ENCODE results near the gene MAP3K19.
A peak's percentile ranks its signal among the peaks of the same experiment; 100 is the strongest.

MAP3K19 gene

GRCh38 chr2:135004005-135004746, 43.1 kb downstream of the MAP3K19 start:
- no peaks in the 10 kb centered on the region for H3K79me2 ChIP-seq (ENCODE audit: control insufficient read depth, low read length)
- H3K4me1 ChIP-seq (ENCODE audit: control insufficient read depth, low read length): peaks cover 8% of the 10 kb centered on the region
- H3K9me2 ChIP-seq (replicated peaks; ENCODE audit: control insufficient read depth, low read length): no peaks in the 10 kb centered on the region
- no peaks in the 10 kb centered on the region for H3F3A ChIP-seq (ENCODE audit: control insufficient read depth, insufficient read depth)
- H3K36me3 ChIP-seq (ENCODE audit: control insufficient read depth, low read length): no peaks in the 10 kb centered on the region
- peaks cover 4% of the 10 kb centered on the region; the same call in 1 of the 2 replicates for H3K27me3 ChIP-seq (ENCODE audit: control insufficient read depth, low read length)
- H3K4me2 ChIP-seq (ENCODE audit: low read length): peak overlapping the region; percentile 50
- no peak overlapping the region for H3K4me3 ChIP-seq (ENCODE audit: low read length)
- H4K20me1 ChIP-seq (ENCODE audit: control insufficient read depth, insufficient read depth, low read depth, low read length): no peaks in the 10 kb centered on the region
- TF ChIP-seq CTCF (IDR thresholded peaks at IDR 0.05; ENCODE audit: low read depth, low read length, poor library complexity, severe bottlenecking): peak; percentile 96
- TF ChIP-seq EZH2phosphoT487 (IDR thresholded peaks at IDR 0.05; ENCODE audit: borderline replicate concordance, low read length): no peak
- H3K9me3 ChIP-seq (ENCODE audit: control insufficient read depth, insufficient read depth, low read length): no peaks in the 10 kb centered on the region
- no peak overlapping the region for H3K27ac ChIP-seq (ENCODE audit: low read depth, low read length)

- H3K9me2 ChIP-seq (replicated peaks; ENCODE audit: control insufficient read depth, low read length): no peaks in the 10 kb centered on the region
- no peak overlapping the region for H3K27ac ChIP-seq (ENCODE audit: low read depth, low read length)
- H3F3A ChIP-seq (ENCODE audit: control insufficient read depth, insufficient read depth): no peaks in the 10 kb centered on the region
- TF ChIP-seq CTCF (IDR thresholded peaks at IDR 0.05; ENCODE audit: low read depth, low read length, poor library complexity, severe bottlenecking) (no peak), EZH2phosphoT487 (IDR thresholded peaks at IDR 0.05; ENCODE audit: borderline replicate concordance, low read length) (no peak)
- peaks cover 8% of the 10 kb centered on the region for H3K4me1 ChIP-seq (ENCODE audit: control insufficient read depth, low read length)
- no peaks in the 10 kb centered on the region for H4K20me1 ChIP-seq (ENCODE audit: control insufficient read depth, insufficient read depth, low read depth, low read length)
- H3K9me3 ChIP-seq (ENCODE audit: control insufficient read depth, insufficient read depth, low read length): no peaks in the 10 kb centered on the region
- H3K79me2 ChIP-seq (ENCODE audit: control insufficient read depth, low read length): no peaks in the 10 kb centered on the region
- H3K4me2 ChIP-seq (ENCODE audit: low read length): no peak overlapping the region
- H3K27me3 ChIP-seq (ENCODE audit: control insufficient read depth, low read length): peaks cover 4% of the 10 kb centered on the region; the same call in 1 of the 2 replicates
- no peaks in the 10 kb centered on the region for H3K36me3 ChIP-seq (ENCODE audit: control insufficient read depth, low read length)
- no peak overlapping the region for H3K4me3 ChIP-seq (ENCODE audit: low read length)
Measured at GRCh38 chr2:135002836-135003235, 44.4 kb downstream of the MAP3K19 start.

DNA sequence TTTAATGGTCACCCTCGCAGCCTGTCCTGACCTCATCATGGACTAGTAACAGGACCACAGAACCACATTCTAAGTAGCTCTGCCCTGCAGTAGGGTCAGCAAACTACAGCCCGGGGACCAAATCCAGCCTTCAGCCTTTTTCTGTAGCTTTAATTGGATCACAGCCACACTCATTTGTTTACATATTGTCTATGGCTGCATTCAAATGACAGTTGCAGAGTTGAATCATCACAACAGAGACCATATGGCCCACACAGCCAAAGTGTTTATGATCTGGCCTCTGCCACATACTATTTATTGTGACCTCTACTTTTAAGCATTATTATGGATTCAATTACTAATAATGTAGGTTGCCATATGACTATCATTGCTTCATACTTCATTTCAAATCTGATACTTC, 47.7 kb downstream of the MAP3K19 start:
- Histone ChIP-seq H3F3A (ENCODE audit: control insufficient read depth, insufficient read depth) (no peaks in the 10 kb centered on the region), H3K27ac (ENCODE audit: low read depth, low read length) (no peak overlapping the region), H3K79me2 (ENCODE audit: control insufficient read depth, low read length) (no peaks in the 10 kb centered on the region), H3K4me1 (ENCODE audit: control insufficient read depth, low read length) (peaks cover 5% of the 10 kb centered on the region), H4K20me1 (ENCODE audit: control insufficient read depth, insufficient read depth, low read depth, low read length) (no peaks in the 10 kb centered on the region), H3K4me2 (ENCODE audit: low read length) (no peak overlapping the region), H3K9me3 (ENCODE audit: control insufficient read depth, insufficient read depth, low read length) (no peaks in the 10 kb centered on the region), H3K9me2 (replicated peaks; ENCODE audit: control insufficient read depth, low read length) (no peaks in the 10 kb centered on the region), H3K4me3 (ENCODE audit: low read length) (no peak overlapping the region), H3K27me3 (ENCODE audit: control insufficient read depth, low read length) (peaks cover 4% of the 10 kb centered on the region; the same call in 1 of the 2 replicates), H3K36me3 (ENCODE audit: control insufficient read depth, low read length) (no peaks in the 10 kb centered on the region)
- TF ChIP-seq EZH2phosphoT487 (IDR thresholded peaks at IDR 0.05; ENCODE audit: borderline replicate concordance, low read length) (no peak), CTCF (IDR thresholded peaks at IDR 0.05; ENCODE audit: low read depth, low read length, poor library complexity, severe bottlenecking) (no peak)

Measured in DOHH2 (cell line).